Endodermal cell (in vitro differentiated cells): Measurements from ENCODE around the gene CFAP97. TPM values are rescaled to one million over a fixed set of nuclear protein-coding genes. Genes with fewer than 3 reads are reported as not detected.
"Not testable (repeated sequence)": the region's sequence is repeated elsewhere in the genome, so short reads cannot be mapped to it uniquely, and the experiment has no call there.

Source experiments
- DNase-seq: peaks from one replicate; pipeline ENCODE4 v3.0.0-alpha.2; 2017
- H3K27ac ChIP-seq: 2 replicates; pipeline ENCODE4 v1.5.1; 2013; ENCODE audit warnings: mild to moderate bottlenecking, low read depth, low read length, moderate library complexity
- H3K27me3 ChIP-seq: 2 replicates; pipeline ENCODE4 v1.6.1; 2013; ENCODE audit warnings: mild to moderate bottlenecking, low read length, moderate library complexity; ENCODE audit not compliant: insufficient read depth, control insufficient read depth, poor library complexity, severe bottlenecking
- H3K36me3 ChIP-seq: 2 replicates; pipeline ENCODE4 v1.7.0; 2013; ENCODE audit warnings: mild to moderate bottlenecking, low read length, moderate library complexity; ENCODE audit not compliant: control insufficient read depth, insufficient read depth
- H3K4me1 ChIP-seq: one replicate; pipeline ENCODE4 v1.7.0; 2013; ENCODE audit warnings: low read length; ENCODE audit not compliant: control insufficient read depth, insufficient read depth
- H3K4me3 ChIP-seq: 2 replicates; pipeline ENCODE4 v1.5.1; 2013; ENCODE audit warnings: mild to moderate bottlenecking, low read length, moderate library complexity
- H3K9ac ChIP-seq: 2 replicates; pipeline ENCODE4 v1.6.1; 2013; ENCODE audit warnings: mild to moderate bottlenecking, low read length, moderate library complexity; ENCODE audit not compliant: poor library complexity, severe bottlenecking; ENCODE audit errors: extremely low read depth
- H3K9me3 ChIP-seq: 2 replicates; pipeline ENCODE4 v1.6.1; 2013; ENCODE audit warnings: mild to moderate bottlenecking, low read length, moderate library complexity; ENCODE audit not compliant: control insufficient read depth
- H3K27ac Mint-ChIP-seq: 2 replicates; pipeline ENCODE4 v1.8.0; 2020; ENCODE audit warnings: mixed read lengths
- H3K27me3 Mint-ChIP-seq: 2 replicates; pipeline ENCODE4 v1.8.0; 2021; ENCODE audit warnings: mild to moderate bottlenecking, mixed read lengths; ENCODE audit not compliant: insufficient read depth
- H3K36me3 Mint-ChIP-seq: 2 replicates; pipeline ENCODE4 v1.8.0; 2020; ENCODE audit warnings: low read depth, mixed read lengths
- H3K4me1 Mint-ChIP-seq: 2 replicates; pipeline ENCODE4 v1.8.0; 2020; ENCODE audit warnings: mixed read lengths
- H3K4me3 Mint-ChIP-seq: 2 replicates; pipeline ENCODE4 v1.8.0; 2020; ENCODE audit warnings: mild to moderate bottlenecking, moderate library complexity, mixed read lengths
- H3K9me3 Mint-ChIP-seq: 2 replicates; pipeline ENCODE4 v1.8.0; 2020; ENCODE audit warnings: mild to moderate bottlenecking, mixed read lengths
- WGBS, 2 experiments: methylation state at CpG; one replicate each; pipeline versions ENCODE4 v1.1.5 to v1.1.7; 2013; ENCODE audit warnings: missing lambda C conversion rate in 2 of 2, mixed read lengths in 1 of 2; ENCODE audit not compliant: insufficient coverage in 1 of 2, insufficient read length in 1 of 2; 5-methylcytosine and 5-hydroxymethylcytosine counted together
- total RNA-seq, 2 donors: library from RNA; stranded (reverse); fragmentation: NEBNext Ultra II Directional in 1 of 2; extraction: Animal tissue kit (Norgen Biotek cat#: 25700) in 1 of 2; gene quantifications; 2 replicates in 1 of 2; 3 replicates in 1 of 2; pipeline ENCODE4 v1.2.1, GENCODE V29; 2021
- TF ChIP-seq, protein P1 (sequence below): fragments of 200-600 bp; sonication (generic); conservative IDR thresholded peaks from 2 replicates; pipeline ENCODE4 v1.5.0; 2021; ENCODE audit warnings: antibody characterized with exemption, mild to moderate bottlenecking

Gene CFAP97
- total RNA-seq, 2 donors from 2014 or later, result 33.8 to 41.6 TPM

DNA sequence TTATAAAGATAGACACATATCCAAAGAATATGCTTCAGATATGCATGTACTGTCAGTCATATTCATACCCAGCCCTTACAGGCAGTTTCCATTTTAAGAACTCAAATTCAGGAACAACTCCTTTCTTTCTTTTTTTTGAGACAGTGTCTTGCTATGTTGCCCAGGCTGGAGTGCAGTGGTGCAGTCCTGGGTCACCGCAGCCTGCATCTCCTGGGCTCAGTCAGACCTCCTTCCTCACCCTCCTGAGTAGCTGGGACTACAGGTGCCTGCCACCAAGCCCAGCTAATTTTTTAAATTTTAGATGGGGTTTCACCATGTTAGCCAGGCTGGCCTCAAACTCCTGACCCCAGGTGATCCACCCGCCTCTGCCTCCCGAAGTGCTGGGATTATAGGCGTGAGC, 40.1 kb upstream of the CFAP97 start:
- DNase-seq, result no peak
- no peak overlapping the region for H3K4me3 ChIP-seq
- Mint-ChIP-seq H3K36me3 (peaks cover 14% of the 10 kb centered on the region), H3K4me3 (no peak overlapping the region), H3K27ac (no peak overlapping the region), H3K9me3 (peaks cover 22% of the 10 kb centered on the region), H3K27me3 (no peaks in the 10 kb centered on the region), H3K4me1 (peaks cover 4% of the 10 kb centered on the region)
- no peaks in the 10 kb centered on the region for H3K4me1 ChIP-seq
- H3K36me3 ChIP-seq, result peaks cover 16% of the 10 kb centered on the region
- peaks cover 17% of the 10 kb centered on the region for H3K9me3 ChIP-seq
- WGBS, 2 experiments, result 93 to 94% methylated on average over 3 to 4 of the region's 4 CpGs
- TF ChIP-seq, protein P1, sequence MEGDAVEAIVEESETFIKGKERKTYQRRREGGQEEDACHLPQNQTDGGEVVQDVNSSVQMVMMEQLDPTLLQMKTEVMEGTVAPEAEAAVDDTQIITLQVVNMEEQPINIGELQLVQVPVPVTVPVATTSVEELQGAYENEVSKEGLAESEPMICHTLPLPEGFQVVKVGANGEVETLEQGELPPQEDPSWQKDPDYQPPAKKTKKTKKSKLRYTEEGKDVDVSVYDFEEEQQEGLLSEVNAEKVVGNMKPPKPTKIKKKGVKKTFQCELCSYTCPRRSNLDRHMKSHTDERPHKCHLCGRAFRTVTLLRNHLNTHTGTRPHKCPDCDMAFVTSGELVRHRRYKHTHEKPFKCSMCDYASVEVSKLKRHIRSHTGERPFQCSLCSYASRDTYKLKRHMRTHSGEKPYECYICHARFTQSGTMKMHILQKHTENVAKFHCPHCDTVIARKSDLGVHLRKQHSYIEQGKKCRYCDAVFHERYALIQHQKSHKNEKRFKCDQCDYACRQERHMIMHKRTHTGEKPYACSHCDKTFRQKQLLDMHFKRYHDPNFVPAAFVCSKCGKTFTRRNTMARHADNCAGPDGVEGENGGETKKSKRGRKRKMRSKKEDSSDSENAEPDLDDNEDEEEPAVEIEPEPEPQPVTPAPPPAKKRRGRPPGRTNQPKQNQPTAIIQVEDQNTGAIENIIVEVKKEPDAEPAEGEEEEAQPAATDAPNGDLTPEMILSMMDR, result no peak
- no peaks in the 10 kb centered on the region for H3K27me3 ChIP-seq
- no peak overlapping the region for H3K27ac ChIP-seq
- H3K9ac ChIP-seq, result no peak overlapping the region

DNA sequence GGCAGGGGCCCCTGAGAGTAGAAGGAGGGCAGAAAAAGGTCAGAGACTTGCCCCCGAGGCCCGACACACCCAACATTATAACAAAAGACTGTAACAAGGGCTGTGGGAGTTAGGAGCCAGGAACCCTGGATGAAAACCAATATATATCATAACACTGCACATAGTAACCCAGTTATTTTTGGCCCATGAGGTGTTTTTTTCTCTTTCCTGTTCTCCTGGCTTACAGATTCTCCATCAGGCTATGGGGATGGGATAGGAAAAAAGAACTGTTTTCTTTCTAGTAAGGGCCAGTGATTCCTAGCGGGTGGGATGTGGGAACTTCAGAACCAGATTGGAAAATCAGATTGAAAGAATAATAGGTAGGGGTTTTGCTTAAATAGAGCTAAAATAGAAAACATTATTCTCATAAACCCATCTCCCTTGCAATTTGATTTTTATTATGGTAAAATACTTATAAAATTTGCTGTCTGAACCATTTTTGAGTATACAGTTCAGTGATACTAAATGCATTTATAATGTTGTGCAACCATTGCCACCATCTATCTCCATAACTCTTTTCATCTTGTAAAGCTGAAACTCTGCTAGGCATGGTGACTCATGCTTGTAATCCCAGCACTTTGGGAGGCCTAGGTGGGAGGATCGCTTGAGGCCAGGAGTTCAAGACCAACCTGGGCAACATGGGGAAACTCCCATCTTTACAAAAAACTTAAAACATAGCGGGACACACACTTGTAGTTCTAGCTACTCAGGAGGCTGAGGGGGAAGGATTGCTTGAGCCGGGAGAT, 39.1 kb upstream of the CFAP97 start:
- Mint-ChIP-seq H3K9me3 (peaks cover 32% of the 10 kb centered on the region), H3K4me1 (peaks cover 4% of the 10 kb centered on the region), H3K27me3 (peaks cover 2% of the 10 kb centered on the region), H3K36me3 (peaks cover 20% of the 10 kb centered on the region), H3K27ac (no peak overlapping the region), H3K4me3 (no peak overlapping the region)
- no peak overlapping the region for H3K27ac ChIP-seq
- peaks cover 21% of the 10 kb centered on the region for H3K36me3 ChIP-seq
- peaks cover 26% of the 10 kb centered on the region for H3K9me3 ChIP-seq
- 93 to 100% methylated on average over 1 to 6 of the region's 6 CpGs for WGBS, 2 experiments
- DNase-seq, result no peak
- no peaks in the 10 kb centered on the region for H3K27me3 ChIP-seq
- H3K4me1 ChIP-seq, result no peaks in the 10 kb centered on the region
- no peak overlapping the region for H3K9ac ChIP-seq
- no peak overlapping the region for H3K4me3 ChIP-seq
- TF ChIP-seq, protein P1, result no peak

DNA sequence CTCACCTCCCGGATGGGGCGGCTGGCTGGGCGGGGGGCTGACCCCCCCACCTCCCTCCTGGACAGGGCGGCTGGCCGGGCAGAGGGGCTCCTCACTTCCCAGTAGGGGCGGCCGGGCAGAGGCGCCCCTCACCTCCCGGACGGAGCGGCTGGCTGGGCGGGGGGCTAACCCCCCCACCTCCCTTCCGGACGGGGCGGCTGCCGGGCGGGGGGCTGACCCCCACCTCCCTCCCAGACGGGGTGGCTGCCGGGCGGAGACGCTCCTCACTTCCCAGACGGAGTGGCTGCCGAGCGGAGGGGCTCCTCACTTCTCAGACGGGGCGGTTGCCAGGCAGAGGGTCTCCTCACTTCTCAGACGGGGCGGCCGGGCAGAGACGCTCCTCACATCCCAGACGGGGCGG, 36.7 kb upstream of the CFAP97 start:
- H3K4me3 Mint-ChIP-seq, result not testable (repeated sequence)

More for the DNA sequence above, 36.7 kb upstream of the CFAP97 start:
- not testable (repeated sequence) for H3K27ac Mint-ChIP-seq, H3K4me1 ChIP-seq, H3K9ac ChIP-seq, DNase-seq, H3K27ac ChIP-seq, H3K4me3 ChIP-seq, H3K27me3 ChIP-seq, H3K27me3 Mint-ChIP-seq
- H3K9me3 Mint-ChIP-seq, result peaks cover 35% of the 10 kb centered on the region
- peaks cover 16% of the 10 kb centered on the region for H3K4me1 Mint-ChIP-seq
- 90% methylated on average over 16 of the region's 32 CpGs; no CpG with 5 or more reads in 1 of the 2 experiments for WGBS, 2 experiments
- peaks cover 33% of the 10 kb centered on the region for H3K9me3 ChIP-seq
- H3K36me3 Mint-ChIP-seq, result peaks cover 24% of the 10 kb centered on the region
- peaks cover 21% of the 10 kb centered on the region for H3K36me3 ChIP-seq
